Kasumi-1 (cell line): Measurements from ENCODE around the gene PXMP4.
A peak's percentile ranks its signal among the peaks of the same experiment; 100 is the strongest.

Source experiments
- DNase-seq, 2 experiments: peaks; one replicate each; lab custom pipeline; 2025; lab: John Stamatoyannopoulos, UW

PXMP4 gene

GRCh38 chr20:33731693-33732165 lies 11.6 kb upstream of the PXMP4 start, which contains the start of gene ZNF341:
TSS of gene ZNF341 (plus strand) at chr20:33731996. CDS start at chr20:33732022, 26 bp downstream.
- peak; percentile 66 to 70 for DNase-seq

- DNase-seq = no peak
Observed at GRCh38 chr20:33730946-33731692, 11.0 kb upstream of the PXMP4 start.

- no peak for DNase-seq
Observed at GRCh38 chr20:33729101-33729500, 9.0 kb upstream of the PXMP4 start.

GRCh38 chr20:33728463-33728862 lies 8.4 kb upstream of the PXMP4 start:
- no peak for DNase-seq

- no peak for DNase-seq
Observed at GRCh38 chr20:33727806-33728205, 7.7 kb upstream of the PXMP4 start.

GRCh38 chr20:33727115-33727479 lies 7.0 kb upstream of the PXMP4 start:
- no peak for DNase-seq

GRCh38 chr20:33725607-33726264 lies 5.6 kb upstream of the PXMP4 start:
- DNase-seq = no peak

GRCh38 chr20:33724439-33725094 lies 4.5 kb upstream of the PXMP4 start:
- peak; percentile 50 to 52 for DNase-seq

- DNase-seq = no peak
Observed at GRCh38 chr20:33721391-33722140, 1.5 kb upstream of the PXMP4 start.

GRCh38 chr20:33719277-33719988 lies 677 bp downstream of the PXMP4 start:
- peak in 1 of 2 experiments; percentile 17 for DNase-seq

GRCh38 chr20:33716498-33716897 lies 3.6 kb downstream of the PXMP4 start:
- DNase-seq = no peak

GRCh38 chr20:33713865-33714367 lies 6.2 kb downstream of the PXMP4 start:
- DNase-seq = no peak

GRCh38 chr20:33711446-33711738 lies 8.7 kb downstream of the PXMP4 start:
- DNase-seq = no peak

GRCh38 chr20:33710681-33711445 lies 9.2 kb downstream of the PXMP4 start:
- no peak for DNase-seq

- no peak for DNase-seq
Observed at GRCh38 chr20:33709905-33710541, 10.1 kb downstream of the PXMP4 start.

GRCh38 chr20:33709398-33709797 lies 10.7 kb downstream of the PXMP4 start:
- no peak for DNase-seq

- DNase-seq = no peak
Observed at GRCh38 chr20:33707668-33708067, 12.4 kb downstream of the PXMP4 start.

GRCh38 chr20:33704197-33704924 lies 15.7 kb downstream of the PXMP4 start:
- DNase-seq = no peak

- DNase-seq = no peak
Observed at GRCh38 chr20:33703498-33704137, 16.5 kb downstream of the PXMP4 start.
